MV-4-11 (cell line): ENCODE data around the gene GAK.
"Not testable (repeated sequence)": the region's sequence is repeated elsewhere in the genome, so short reads cannot be mapped to it uniquely, and the experiment has no call there.

ENCODE experiments used
- DNase-seq: peaks from one replicate; lab custom pipeline; 2025; lab: John Stamatoyannopoulos, UW

GAK gene

GRCh38 chr4:815464-816146 is 116.5 kb downstream of the GAK start:
- DNase-seq: no peak

- DNase-seq: no peak
Measured at GRCh38 chr4:814312-814850, 117.7 kb downstream of the GAK start.

GRCh38 chr4:813900-814299 is 118.2 kb downstream of the GAK start:
- DNase-seq: no peak

- no peak for DNase-seq
Measured at GRCh38 chr4:808860-809570, 123.1 kb downstream of the GAK start.

GRCh38 chr4:807792-808191 is 124.3 kb downstream of the GAK start:
- no peak for DNase-seq

- DNase-seq: not testable (repeated sequence)
Measured at GRCh38 chr4:806979-807378, 125.1 kb downstream of the GAK start.

- DNase-seq: no peak
Measured at GRCh38 chr4:804804-805203, 127.3 kb downstream of the GAK start.

GRCh38 chr4:803884-804283 is 128.2 kb downstream of the GAK start:
- DNase-seq: no peak

GRCh38 chr4:801436-802124 is 130.5 kb downstream of the GAK start:
- no peak for DNase-seq
